B cell (primary cell): ENCODE data around the gene RNF26. TPM values are rescaled to one million over a fixed set of nuclear protein-coding genes. Genes with fewer than 3 reads are reported as not detected.

Experiments used
- ATAC-seq: fragments of 200-7000 bp; cut with Tn5 transposase; one replicate; pipeline ENCODE4 v1.10.0; 2021; ENCODE audit warnings: low read depth, mild to moderate bottlenecking, moderate number of reproducible peaks, moderate library complexity
- CTCF ChIA-PET: fragments of 350-600 bp; sonication (Branson Sonifier 250); formaldehyde crosslinking; loops from one replicate; lab custom pipeline; 2021; ENCODE audit warnings: antibody characterized with exemption, inconsistent platforms; lab: Charles Lee
- POLR2A ChIA-PET: fragments of 350-600 bp; sonication (Branson Sonifier 250); formaldehyde crosslinking; loops from one replicate; lab custom pipeline; 2021; ENCODE audit warnings: antibody characterized with exemption; lab: Charles Lee
- DNase-seq: peaks from one replicate; pipeline ENCODE4 v3.0.0; 2013
- H2AFZ ChIP-seq: 2 replicates; pipeline ENCODE4 v1.6.1; 2012; ENCODE audit warnings: mild to moderate bottlenecking, low read depth, low read length; ENCODE audit not compliant: insufficient read depth, poor library complexity, severe bottlenecking
- H3K27ac ChIP-seq, 2 donors: 1 replicate in 1 of 2; 2 replicates in 1 of 2; pipeline ENCODE4 v1.5.1; 2012 to 2013; ENCODE audit warnings: low read length in 2 of 2, mild to moderate bottlenecking in 2 of 2, moderate library complexity in 1 of 2
- H3K27me3 ChIP-seq, 4 experiments: fragments of 200-600 bp in 1 of 4; sonication (generic) in 1 of 4; replicated peaks in 1 of 4; 1 replicate in 2 of 4; 2 replicates in 2 of 4; pipeline versions ENCODE4 v1.6.1 to v1.7.0; 2013 to 2016; ENCODE audit warnings: low read length in 3 of 4, mild to moderate bottlenecking in 2 of 4, mixed read lengths in 1 of 4, moderate library complexity in 1 of 4; ENCODE audit not compliant: insufficient read depth in 4 of 4, control insufficient read depth in 3 of 4; ENCODE audit errors: control extremely low read depth in 1 of 4
- H3K36me3 ChIP-seq, 2 experiments: replicated peaks in 1 of 2; 1 replicate in 1 of 2; 2 replicates in 1 of 2; pipeline versions ENCODE4 v1.6.1 to v1.7.1; 2013; ENCODE audit warnings: low read length in 1 of 2; ENCODE audit not compliant: insufficient read depth in 2 of 2, control insufficient read depth in 1 of 2; ENCODE audit errors: control extremely low read depth in 1 of 2, extremely low read depth in 1 of 2
- H3K4me1 ChIP-seq, 2 donors: fragments of 200-600 bp in 1 of 2; sonication (generic) in 1 of 2; 1 replicate in 1 of 2; 2 replicates in 1 of 2; pipeline versions ENCODE4 v1.5.1 to v1.6.1; 2013 to 2017; ENCODE audit warnings: low read length in 2 of 2; ENCODE audit not compliant: control insufficient read depth in 2 of 2, insufficient read depth in 2 of 2
- H3K4me2 ChIP-seq: replicated peaks from 2 replicates; pipeline ENCODE3; 2012; ENCODE audit warnings: mild to moderate bottlenecking, low read depth, low read length; ENCODE audit not compliant: poor library complexity, severe bottlenecking
- H3K4me3 ChIP-seq, 5 experiments: fragments of 200-600 bp in 1 of 5; sonication (generic) in 1 of 5; 1 replicate in 3 of 5; 2 replicates in 2 of 5; pipeline versions ENCODE4 v1.5.1 to v1.7.0; 2011 to 2016; ENCODE audit warnings: low read length in 4 of 5, mild to moderate bottlenecking in 4 of 5, low read depth in 2 of 5, control low read depth in 1 of 5, moderate library complexity in 1 of 5; ENCODE audit not compliant: insufficient read depth in 1 of 5; ENCODE audit errors: control extremely low read depth in 1 of 5, extremely low read depth in 1 of 5
- H3K79me2 ChIP-seq: fragments of 200-600 bp; sonication (generic); one replicate; pipeline ENCODE4 v1.6.0; 2016; ENCODE audit warnings: low read length; ENCODE audit not compliant: control insufficient read depth, insufficient read depth
- H3K9ac ChIP-seq: fragments of 200-600 bp; sonication (generic); 2 replicates; pipeline ENCODE4 v1.6.1; 2017; ENCODE audit warnings: mild to moderate bottlenecking, low read length, moderate library complexity
- H3K9me3 ChIP-seq, 3 donors: one replicate each; pipeline versions ENCODE4 v1.6.1 to v1.7.1; 2013; ENCODE audit warnings: low read length in 2 of 3; ENCODE audit not compliant: control insufficient read depth in 2 of 3, insufficient read depth in 1 of 3; ENCODE audit errors: control extremely low read depth in 1 of 3
- H4K20me1 ChIP-seq: 2 replicates; pipeline ENCODE4 v1.6.0; 2012; ENCODE audit warnings: mild to moderate bottlenecking, low read length; ENCODE audit not compliant: insufficient read depth, control insufficient read depth, poor library complexity, severe bottlenecking
- H3K27ac Mint-ChIP-seq: one replicate; pipeline ENCODE4 v1.8.0; 2021; ENCODE audit warnings: mixed read lengths
- H3K27me3 Mint-ChIP-seq: one replicate; pipeline ENCODE4 v1.8.0; 2021; ENCODE audit warnings: mixed read lengths
- H3K4me1 Mint-ChIP-seq: one replicate; pipeline ENCODE4 v1.8.0; 2021; ENCODE audit warnings: mixed read lengths
- H3K4me3 Mint-ChIP-seq: one replicate; pipeline ENCODE4 v1.8.0; 2021; ENCODE audit warnings: mixed read lengths
- H3K9me3 Mint-ChIP-seq: one replicate; pipeline ENCODE4 v1.8.0; 2022; ENCODE audit warnings: mixed read lengths; ENCODE audit not compliant: insufficient read depth
- EZH2 ChIP-seq: IDR thresholded peaks from 2 replicates; pipeline ENCODE4 v1.6.1; 2012; ENCODE audit warnings: borderline replicate concordance, low read depth, mild to moderate bottlenecking, moderate library complexity, low read length; ENCODE audit not compliant: insufficient read depth, poor library complexity, severe bottlenecking
- WGBS: methylation state at CpG from one replicate; pipeline ENCODE4 v1.1.5; 2013; ENCODE audit warnings: missing lambda C conversion rate; ENCODE audit not compliant: insufficient coverage; 5-methylcytosine and 5-hydroxymethylcytosine counted together
- intact Hi-C: fragments of 100-400 bp; cut with micrococcal nuclease; formaldehyde crosslinking; loops from one replicate; pipeline ENCODE4 v1.10.0; 2022
- polyA plus RNA-seq: library from polyadenylated mRNA; depleted of rRNA; stranded (reverse); fragments of >200 nt; gene quantifications from 2 replicates; pipeline ENCODE4 v1.2.3, GENCODE V29; 2012
- total RNA-seq, 2 donors: library from RNA; stranded (reverse); fragments of 120-200 nt in 1 of 2; gene quantifications; 1 replicate in 1 of 2; 2 replicates in 1 of 2; pipeline versions ENCODE4 v1.2.3 to v1.2.4, GENCODE V29; 2013 to 2022
- TF ChIP-seq, protein P1 (sequence below): fragments of 200-600 bp; IDR thresholded peaks from one replicate; pipeline ENCODE4 v1.8.0; 2022; ENCODE audit warnings: antibody characterized with exemption, mild to moderate bottlenecking

RNF26 gene
- total and polyA plus RNA-seq, 2 donors (not counting 1 experiment from before 2014, with no cell fraction given): 15.5 to 21.8 TPM

DNA sequence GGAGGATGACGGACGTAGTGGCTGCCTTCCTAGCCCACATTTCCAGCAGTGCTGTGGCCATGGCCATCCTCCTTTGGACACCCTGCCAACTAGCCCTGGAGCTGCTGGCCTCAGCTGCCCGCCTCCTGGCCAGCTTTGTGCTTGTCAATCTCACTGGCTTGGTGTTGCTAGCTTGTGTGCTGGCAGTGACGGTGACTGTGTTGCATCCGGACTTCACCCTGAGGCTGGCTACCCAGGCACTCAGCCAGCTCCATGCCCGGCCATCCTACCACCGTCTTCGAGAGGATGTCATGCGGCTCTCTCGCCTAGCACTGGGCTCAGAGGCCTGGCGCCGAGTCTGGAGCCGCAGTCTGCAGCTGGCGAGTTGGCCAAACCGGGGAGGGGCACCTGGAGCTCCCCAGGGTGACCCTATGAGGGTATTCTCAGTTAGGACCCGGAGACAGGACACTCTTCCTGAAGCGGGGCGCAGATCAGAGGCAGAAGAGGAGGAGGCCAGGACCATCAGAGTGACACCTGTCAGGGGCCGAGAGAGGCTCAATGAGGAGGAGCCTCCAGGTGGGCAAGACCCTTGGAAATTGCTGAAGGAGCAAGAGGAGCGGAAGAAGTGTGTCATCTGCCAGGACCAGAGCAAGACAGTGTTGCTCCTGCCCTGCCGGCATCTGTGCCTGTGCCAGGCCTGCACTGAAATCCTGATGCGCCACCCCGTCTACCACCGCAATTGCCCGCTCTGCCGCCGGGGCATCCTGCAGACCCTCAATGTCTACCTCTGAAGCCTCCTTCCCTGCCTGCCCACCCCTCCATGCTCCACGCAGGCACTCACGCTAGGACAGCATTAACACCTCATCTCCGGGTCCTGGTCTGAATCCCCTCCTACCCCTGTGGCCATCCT is 1.6 kb downstream of the RNF26 start:
- no peak for DNase-seq
- H3K4me3 ChIP-seq: no peak overlapping the region
- peaks cover 26 to 33% of the 10 kb centered on the region in 2 donors for H3K4me1 ChIP-seq
- peaks cover 30% of the 10 kb centered on the region for H3K4me1 Mint-ChIP-seq
- peak overlapping the region; percentile 99 for H3K4me3 Mint-ChIP-seq
- CTCF ChIA-PET: interaction anchor here (1.3 to 2.3 kb wide), 3 partner anchors 12 to 45 kb away, joined by 5 to 12 read pairs (median 6); partner anchors contain the start of gene USP2
- POLR2A ChIA-PET: interaction anchor here (1.0 kb wide), 1 partner anchor 14 kb away, joined by 3 read pairs; no protein-coding TSS in a partner anchor
- H2AFZ ChIP-seq: no peak overlapping the region
- H3K79me2 ChIP-seq: peaks cover 14% of the 10 kb centered on the region
- H3K27ac Mint-ChIP-seq: peak overlapping the region; percentile 66
- H3K9me3 Mint-ChIP-seq: no peaks in the 10 kb centered on the region
- no peak overlapping the region for H3K27ac ChIP-seq
- H3K4me2 ChIP-seq: peak overlapping the region; percentile 87
- intact Hi-C loops: loop anchor here (2.0 kb wide), 1 partner anchor 21 kb away; no protein-coding TSS in a partner anchor
- no peak for TF ChIP-seq EZH2
- TF ChIP-seq, protein P1, sequence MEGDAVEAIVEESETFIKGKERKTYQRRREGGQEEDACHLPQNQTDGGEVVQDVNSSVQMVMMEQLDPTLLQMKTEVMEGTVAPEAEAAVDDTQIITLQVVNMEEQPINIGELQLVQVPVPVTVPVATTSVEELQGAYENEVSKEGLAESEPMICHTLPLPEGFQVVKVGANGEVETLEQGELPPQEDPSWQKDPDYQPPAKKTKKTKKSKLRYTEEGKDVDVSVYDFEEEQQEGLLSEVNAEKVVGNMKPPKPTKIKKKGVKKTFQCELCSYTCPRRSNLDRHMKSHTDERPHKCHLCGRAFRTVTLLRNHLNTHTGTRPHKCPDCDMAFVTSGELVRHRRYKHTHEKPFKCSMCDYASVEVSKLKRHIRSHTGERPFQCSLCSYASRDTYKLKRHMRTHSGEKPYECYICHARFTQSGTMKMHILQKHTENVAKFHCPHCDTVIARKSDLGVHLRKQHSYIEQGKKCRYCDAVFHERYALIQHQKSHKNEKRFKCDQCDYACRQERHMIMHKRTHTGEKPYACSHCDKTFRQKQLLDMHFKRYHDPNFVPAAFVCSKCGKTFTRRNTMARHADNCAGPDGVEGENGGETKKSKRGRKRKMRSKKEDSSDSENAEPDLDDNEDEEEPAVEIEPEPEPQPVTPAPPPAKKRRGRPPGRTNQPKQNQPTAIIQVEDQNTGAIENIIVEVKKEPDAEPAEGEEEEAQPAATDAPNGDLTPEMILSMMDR: no peak
- peaks cover 0 to 2% of the 10 kb centered on the region in 2 experiments for H3K36me3 ChIP-seq
- H3K9ac ChIP-seq: no peak overlapping the region
- WGBS: 94% methylated on average over 29 of the region's 30 CpGs
- H3K27me3 ChIP-seq: peaks cover 0 to 26% (median 18%) of the 10 kb centered on the region in 4 experiments
- ATAC-seq: no peak
- peaks cover 13% of the 10 kb centered on the region for H3K27me3 Mint-ChIP-seq
- H3K9me3 ChIP-seq: peaks cover 0 to 3% (median 0%) of the 10 kb centered on the region in 3 donors
- peaks cover 7% of the 10 kb centered on the region for H4K20me1 ChIP-seq
